Mesodermal cell (in vitro differentiated cells): ENCODE measurements around the gene KDM1B.
"Not testable (repeated sequence)": the region's sequence is repeated elsewhere in the genome, so short reads cannot be mapped to it uniquely, and the experiment has no call there.

ENCODE experiments used
- H3K27ac ChIP-seq: 2 replicates; pipeline ENCODE4 v1.7.0; 2013; ENCODE audit warnings: mild to moderate bottlenecking, low read depth, low read length, moderate library complexity; ENCODE audit not compliant: severe bottlenecking
- H3K36me3 ChIP-seq: 2 replicates; pipeline ENCODE4 v1.7.1; 2013; ENCODE audit warnings: mild to moderate bottlenecking, low read length, moderate library complexity; ENCODE audit not compliant: control insufficient read depth, insufficient read depth
- H3K4me1 ChIP-seq: one replicate; pipeline ENCODE4 v1.7.1; 2013; ENCODE audit warnings: mild to moderate bottlenecking, low read length; ENCODE audit not compliant: insufficient read depth, control insufficient read depth, poor library complexity, severe bottlenecking
- H3K4me3 ChIP-seq: 2 replicates; pipeline ENCODE4 v1.7.0; 2013; ENCODE audit warnings: low read length, control low read depth, mild to moderate bottlenecking; ENCODE audit not compliant: insufficient read depth, poor library complexity, severe bottlenecking; ENCODE audit errors: extremely low read depth
- H3K9me3 ChIP-seq: 2 replicates; pipeline ENCODE4 v1.7.1; 2013; ENCODE audit warnings: mild to moderate bottlenecking, low read length, moderate library complexity; ENCODE audit not compliant: control insufficient read depth
- WGBS, 2 experiments: methylation state at CpG; one replicate each; pipeline ENCODE4 v1.1.5; 2013; ENCODE audit warnings: missing lambda C conversion rate in 2 of 2; ENCODE audit not compliant: insufficient coverage in 2 of 2; 5-methylcytosine and 5-hydroxymethylcytosine counted together

Gene KDM1B

GRCh38 chr6:18187701-18188100, 32.5 kb downstream of the KDM1B start:
- 92 to 96% methylated on average over 9 to 10 of the region's 10 CpGs for WGBS, 2 experiments
- H3K9me3 ChIP-seq = no peaks in the 10 kb centered on the region
- H3K4me1 ChIP-seq = no peaks in the 10 kb centered on the region

DNA sequence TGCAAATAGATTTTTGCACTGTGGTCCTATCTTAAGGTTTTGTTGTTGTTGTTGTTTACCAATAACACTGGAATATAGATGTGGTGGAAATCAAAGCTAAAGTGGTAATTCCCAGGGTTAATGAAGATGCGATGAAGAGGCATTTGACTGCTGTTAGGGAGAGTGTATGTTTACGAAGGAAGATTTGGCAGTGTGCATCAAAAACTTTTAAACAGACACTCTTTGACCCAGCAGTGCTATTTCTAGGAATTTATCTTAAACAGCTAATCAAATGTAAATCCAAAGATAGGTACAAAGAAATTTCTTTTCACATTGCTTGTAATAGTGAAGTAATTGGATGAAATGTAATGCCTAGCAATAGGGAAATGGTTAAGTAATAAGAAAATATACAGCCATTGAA, 34.0 kb downstream of the KDM1B start:
- WGBS, 2 experiments = 89% methylated on average over 1 of the region's 2 CpGs; no CpG with 5 or more reads in 1 of the 2 experiments
- H3K27ac ChIP-seq = no peak overlapping the region
- H3K4me1 ChIP-seq = no peaks in the 10 kb centered on the region
- no peak overlapping the region for H3K4me3 ChIP-seq
- no peaks in the 10 kb centered on the region for H3K36me3 ChIP-seq
- no peaks in the 10 kb centered on the region for H3K9me3 ChIP-seq

More at GRCh38 chr6:18187701-18188100, 32.5 kb downstream of the KDM1B start:
- Histone ChIP-seq H3K4me3 (no peak overlapping the region), H3K36me3 (no peaks in the 10 kb centered on the region), H3K27ac (no peak overlapping the region)

GRCh38 chr6:18192026-18192425, 36.8 kb downstream of the KDM1B start:
- Histone ChIP-seq H3K4me1 (no peaks in the 10 kb centered on the region), H3K36me3 (no peaks in the 10 kb centered on the region), H3K27ac (no peak overlapping the region), H3K9me3 (no peaks in the 10 kb centered on the region), H3K4me3 (no peak overlapping the region)
- WGBS, 2 experiments = 100% methylated on average over 1 to 2 of the region's 3 CpGs

GRCh38 chr6:18203786-18204185, 48.6 kb downstream of the KDM1B start:
- H3K27ac ChIP-seq = no peak overlapping the region
- WGBS, 2 experiments = 94 to 98% methylated on average over 4 to 6 of the region's 6 CpGs
- H3K4me1 ChIP-seq = no peaks in the 10 kb centered on the region
- no peaks in the 10 kb centered on the region for H3K9me3 ChIP-seq
- H3K36me3 ChIP-seq = peaks cover 13% of the 10 kb centered on the region
- no peak overlapping the region for H3K4me3 ChIP-seq

DNA sequence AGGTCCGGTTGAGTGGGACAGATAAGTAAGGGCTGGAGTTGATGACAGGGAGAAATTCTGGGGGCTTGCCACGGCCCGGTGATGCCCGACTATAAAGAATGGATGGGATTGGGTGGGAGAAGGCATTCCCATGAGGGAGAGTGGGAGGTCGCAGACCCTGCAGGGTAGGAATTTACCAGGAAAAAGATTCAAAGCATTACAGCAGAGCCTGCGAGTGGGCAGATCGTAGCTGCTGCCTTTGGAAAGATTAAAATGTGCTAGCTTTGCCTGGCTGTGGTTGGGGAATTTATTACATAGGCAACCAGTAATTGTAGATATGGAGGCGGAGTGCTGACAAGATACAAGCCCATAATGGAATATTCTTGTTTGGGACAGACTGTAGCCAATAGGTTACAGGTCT, 49.5 kb downstream of the KDM1B start:
- 92 to 95% methylated on average over 8 of the region's 8 CpGs for WGBS, 2 experiments
- H3K4me1 ChIP-seq = no peaks in the 10 kb centered on the region
- H3K27ac ChIP-seq = no peak overlapping the region
- H3K36me3 ChIP-seq = peaks cover 9% of the 10 kb centered on the region
- no peak overlapping the region for H3K4me3 ChIP-seq
- no peaks in the 10 kb centered on the region for H3K9me3 ChIP-seq

DNA sequence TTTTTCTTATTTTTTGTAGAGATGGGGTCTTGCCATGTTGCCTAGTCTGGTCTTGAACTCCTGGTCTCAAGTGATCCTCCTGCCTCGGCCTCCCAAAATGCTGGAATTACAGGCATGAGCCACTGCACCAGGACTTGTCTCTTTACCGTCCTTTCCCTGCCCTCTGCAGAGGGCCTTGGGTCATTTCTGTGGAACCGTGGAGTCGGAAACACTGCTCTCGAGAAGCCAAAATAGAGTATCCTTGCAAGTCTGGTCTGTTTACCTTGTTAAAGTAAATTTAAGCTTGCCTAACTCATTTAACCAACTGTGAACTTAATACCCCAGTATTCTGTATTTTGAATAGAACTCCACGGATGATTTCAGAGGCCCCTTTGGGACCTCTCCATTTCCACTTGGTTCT, 51.4 kb downstream of the KDM1B start:
- H3K4me1 ChIP-seq = no peaks in the 10 kb centered on the region
- no peak overlapping the region for H3K27ac ChIP-seq
- H3K4me3 ChIP-seq = no peak overlapping the region
- no peaks in the 10 kb centered on the region for H3K9me3 ChIP-seq
- H3K36me3 ChIP-seq = peaks cover 5% of the 10 kb centered on the region
- WGBS, 2 experiments = 92 to 100% methylated on average over 2 to 4 of the region's 6 CpGs

GRCh38 chr6:18207438-18207837, 52.2 kb downstream of the KDM1B start:
- Histone ChIP-seq H3K4me1 (no peaks in the 10 kb centered on the region), H3K27ac (no peak overlapping the region), H3K9me3 (no peaks in the 10 kb centered on the region), H3K4me3 (no peak overlapping the region), H3K36me3 (no peaks in the 10 kb centered on the region)
- WGBS, 2 experiments = 91 to 96% methylated on average over 6 of the region's 8 CpGs

DNA sequence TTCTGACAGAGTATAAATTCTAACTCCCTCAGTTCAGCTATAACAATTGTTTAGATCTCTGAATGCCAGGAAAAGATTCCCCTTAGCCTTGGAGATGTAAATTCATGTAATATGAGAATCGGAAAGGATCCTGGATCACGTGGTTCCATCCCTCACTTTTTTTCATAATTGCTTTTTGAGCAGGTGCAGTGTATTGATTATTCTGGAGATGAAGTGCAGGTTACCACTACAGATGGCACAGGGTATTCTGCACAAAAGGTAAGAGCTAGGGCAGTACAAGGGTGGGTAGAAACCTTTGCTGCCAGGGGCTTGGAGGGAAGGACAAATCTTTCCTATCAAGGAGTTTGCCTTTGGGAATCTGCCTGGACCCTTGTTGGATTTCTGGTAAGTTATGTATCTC, 52.7 kb downstream of the KDM1B start:
- Histone ChIP-seq H3K4me1 (no peaks in the 10 kb centered on the region), H3K4me3 (no peak overlapping the region), H3K27ac (no peak overlapping the region), H3K36me3 (no peaks in the 10 kb centered on the region), H3K9me3 (no peaks in the 10 kb centered on the region)
- 81 to 100% methylated on average over 1 to 2 of the region's 2 CpGs for WGBS, 2 experiments

- not testable (repeated sequence) for H3K36me3 ChIP-seq, H3K4me3 ChIP-seq, H3K4me1 ChIP-seq, H3K9me3 ChIP-seq, H3K27ac ChIP-seq
- WGBS, 2 experiments = 97% methylated on average over 5 to 6 of the region's 9 CpGs
Observed at GRCh38 chr6:18208778-18209177, 53.6 kb downstream of the KDM1B start.

DNA sequence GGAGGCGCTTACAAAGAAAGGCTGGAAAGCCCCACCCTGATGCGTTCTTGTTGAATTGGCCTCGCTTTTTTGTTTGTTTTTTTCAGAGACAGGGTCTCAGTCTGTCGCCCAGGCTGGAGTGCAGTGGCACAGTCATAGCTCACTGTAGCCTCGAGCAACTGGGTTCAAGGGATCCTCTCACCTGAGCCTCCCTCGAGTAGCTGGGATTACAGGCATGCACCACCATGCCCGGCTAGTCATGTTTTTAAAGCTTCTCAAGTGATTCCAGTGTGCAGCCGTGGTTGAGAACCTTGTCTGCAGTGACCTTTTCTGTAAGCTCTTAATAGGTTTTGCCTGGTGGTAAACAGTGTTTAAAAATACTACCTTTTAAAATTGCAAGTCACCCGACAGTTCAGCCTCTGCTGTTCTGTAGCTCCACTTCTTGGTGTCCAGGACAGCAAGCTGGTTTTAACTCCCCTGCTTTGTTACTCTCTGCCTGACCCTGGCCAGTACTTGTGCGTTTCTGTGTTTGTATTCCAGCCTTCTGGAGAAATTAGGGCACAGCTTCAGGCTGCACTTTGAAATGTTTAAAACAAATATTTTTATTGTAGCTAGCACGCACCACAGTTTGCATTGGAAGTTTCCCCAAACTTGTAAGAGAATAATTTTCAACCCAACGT, 54.4 kb downstream of the KDM1B start:
- no peak overlapping the region for H3K27ac ChIP-seq
- H3K9me3 ChIP-seq = no peaks in the 10 kb centered on the region
- no peaks in the 10 kb centered on the region for H3K36me3 ChIP-seq
- 86 to 92% methylated on average over 9 to 10 of the region's 12 CpGs for WGBS, 2 experiments
- no peaks in the 10 kb centered on the region for H3K4me1 ChIP-seq
- H3K4me3 ChIP-seq = no peak overlapping the region

DNA sequence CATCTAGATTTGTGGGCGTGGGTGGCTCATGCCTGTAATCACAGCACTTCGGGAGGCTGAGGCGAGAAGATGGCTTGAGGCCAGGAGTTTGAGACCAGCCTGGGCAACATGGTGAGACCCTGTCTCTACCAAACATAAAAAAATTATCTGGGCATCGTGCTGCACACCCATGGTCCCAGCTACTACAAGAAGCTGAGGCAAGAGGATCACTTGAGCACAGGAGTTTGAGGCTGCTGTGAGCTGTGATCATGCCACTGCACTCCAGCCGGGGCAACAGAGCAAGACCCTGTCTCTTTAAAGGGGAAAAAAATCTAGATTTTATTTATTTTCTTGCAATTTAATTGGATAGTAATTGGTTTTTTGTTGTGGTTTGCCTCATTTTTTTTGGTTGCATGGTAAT, 55.5 kb downstream of the KDM1B start:
- H3K9me3 ChIP-seq = no peaks in the 10 kb centered on the region

More for the DNA sequence above, 55.5 kb downstream of the KDM1B start:
- Histone ChIP-seq H3K27ac (no peak overlapping the region), H3K4me1 (no peaks in the 10 kb centered on the region), H3K4me3 (no peak overlapping the region), H3K36me3 (peaks cover 3% of the 10 kb centered on the region)
- WGBS, 2 experiments = 84 to 100% methylated on average over 3 of the region's 5 CpGs
